Astrocyte (in vitro differentiated cells and primary cell): ENCODE data around the gene IL12RB1. TPM values are rescaled to one million over a fixed set of nuclear protein-coding genes. Genes with fewer than 3 reads are reported as not detected.

ENCODE experiments used
- DNase-seq: peaks from one replicate; pipeline ENCODE4 v3.0.0-alpha.2; 2010; ENCODE audit warnings: low read depth
- FAIRE-seq: peaks from 2 replicates; lab custom pipeline; 2011; peaks lifted over from hg19 to GRCh38; lab: Jason Lieb, UNC
- H2AFZ ChIP-seq: 2 replicates; pipeline ENCODE4 v1.6.0; 2012; ENCODE audit warnings: low read depth, low read length, inconsistent platforms
- H3K27ac ChIP-seq: 2 replicates; pipeline ENCODE4 v1.5.1; 2011; ENCODE audit warnings: low read depth, low read length, inconsistent platforms
- H3K27me3 ChIP-seq: 2 replicates; pipeline ENCODE4 v1.6.0; 2011; ENCODE audit warnings: low read length, inconsistent platforms; ENCODE audit not compliant: insufficient read depth
- H3K36me3 ChIP-seq: 2 replicates; pipeline ENCODE4 v1.5.1; 2011; ENCODE audit warnings: low read length, inconsistent platforms; ENCODE audit not compliant: insufficient read depth
- H3K4me1 ChIP-seq: 2 replicates; pipeline ENCODE4 v1.5.1; 2011; ENCODE audit warnings: low read length, inconsistent platforms; ENCODE audit not compliant: insufficient read depth
- H3K4me2 ChIP-seq: 2 replicates; pipeline ENCODE4 v1.6.0; 2012; ENCODE audit warnings: low read length, inconsistent platforms
- H3K4me3 ChIP-seq: 2 replicates; pipeline ENCODE4 v1.5.1; 2011; ENCODE audit warnings: low read depth, mild to moderate bottlenecking, low read length, inconsistent platforms; ENCODE audit not compliant: insufficient read depth
- H3K79me2 ChIP-seq: 2 replicates; pipeline ENCODE4 v1.6.0; 2012; ENCODE audit warnings: mild to moderate bottlenecking, low read length, inconsistent platforms; ENCODE audit not compliant: insufficient read depth
- H3K9ac ChIP-seq: 2 replicates; pipeline ENCODE4 v1.6.0; 2012; ENCODE audit warnings: mild to moderate bottlenecking, low read length, inconsistent platforms
- H3K9me3 ChIP-seq: 2 replicates; pipeline ENCODE4 v1.5.1; 2012; ENCODE audit warnings: low read depth, mild to moderate bottlenecking, low read length, inconsistent platforms; ENCODE audit not compliant: insufficient read depth
- H4K20me1 ChIP-seq: 2 replicates; pipeline ENCODE4 v1.6.0; 2012; ENCODE audit warnings: low read length, inconsistent platforms; ENCODE audit not compliant: insufficient read depth
- H3K27ac Mint-ChIP-seq: one replicate; pipeline ENCODE4 v1.8.0; 2021; ENCODE audit warnings: mild to moderate bottlenecking, mixed read lengths; ENCODE audit not compliant: unreplicated experiment
- H3K27me3 Mint-ChIP-seq: one replicate; pipeline ENCODE4 v1.8.0; 2021; ENCODE audit warnings: low read depth, mixed read lengths; ENCODE audit not compliant: unreplicated experiment
- H3K36me3 Mint-ChIP-seq: one replicate; pipeline ENCODE4 v1.8.0; 2021; ENCODE audit warnings: low read depth, mixed read lengths; ENCODE audit not compliant: unreplicated experiment
- H3K4me1 Mint-ChIP-seq: one replicate; pipeline ENCODE4 v1.8.0; 2021; ENCODE audit warnings: low read depth, mixed read lengths; ENCODE audit not compliant: unreplicated experiment
- H3K4me3 Mint-ChIP-seq: one replicate; pipeline ENCODE4 v1.8.0; 2021; ENCODE audit warnings: mild to moderate bottlenecking, moderate library complexity, mixed read lengths; ENCODE audit not compliant: unreplicated experiment
- H3K9me3 Mint-ChIP-seq: one replicate; pipeline ENCODE4 v1.8.0; 2021; ENCODE audit warnings: mild to moderate bottlenecking, mixed read lengths; ENCODE audit not compliant: unreplicated experiment
- EZH2 ChIP-seq: IDR thresholded peaks from 2 replicates; pipeline ENCODE4 v1.6.1; 2012; ENCODE audit warnings: mild to moderate bottlenecking, low read length, inconsistent platforms; ENCODE audit not compliant: insufficient read depth
- total RNA-seq: library from RNA; stranded (reverse); gene quantifications from 2 replicates; pipeline ENCODE4 v1.2.1, GENCODE V29; 2021
- TF ChIP-seq, protein P1 (sequence below): IDR thresholded peaks from 2 replicates; pipeline ENCODE4 v1.5.1; 2011; ENCODE audit warnings: low read depth, mild to moderate bottlenecking, inconsistent platforms, low read length, moderate library complexity; ENCODE audit not compliant: insufficient read depth

Gene IL12RB1
- total RNA-seq, 1 donor from 2014 or later: 0.07 TPM

DNA sequence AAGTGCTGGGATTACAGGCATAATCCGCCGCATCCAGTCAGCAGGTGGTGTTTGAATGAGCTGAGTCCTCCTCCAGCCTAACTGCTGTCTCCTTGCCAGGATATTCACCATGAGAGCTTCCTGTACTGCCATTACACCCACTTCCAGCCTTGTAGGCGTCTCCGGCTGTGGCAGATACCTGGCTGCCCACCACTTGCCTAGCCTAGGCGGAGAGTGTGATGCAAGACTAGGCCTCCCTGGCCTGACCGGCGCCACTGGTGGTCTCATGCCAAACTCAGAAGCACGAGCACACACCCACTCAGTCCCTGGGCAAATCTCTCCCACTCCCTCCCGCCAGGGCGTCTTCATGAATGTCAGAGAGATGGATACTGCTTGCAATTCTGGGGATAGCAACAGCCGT, 16.6 kb downstream of the IL12RB1 start:
- no peaks in the 10 kb centered on the region for H3K9me3 Mint-ChIP-seq
- H3K9ac ChIP-seq: no peak overlapping the region
- no peak overlapping the region for H3K27ac Mint-ChIP-seq

DNA sequence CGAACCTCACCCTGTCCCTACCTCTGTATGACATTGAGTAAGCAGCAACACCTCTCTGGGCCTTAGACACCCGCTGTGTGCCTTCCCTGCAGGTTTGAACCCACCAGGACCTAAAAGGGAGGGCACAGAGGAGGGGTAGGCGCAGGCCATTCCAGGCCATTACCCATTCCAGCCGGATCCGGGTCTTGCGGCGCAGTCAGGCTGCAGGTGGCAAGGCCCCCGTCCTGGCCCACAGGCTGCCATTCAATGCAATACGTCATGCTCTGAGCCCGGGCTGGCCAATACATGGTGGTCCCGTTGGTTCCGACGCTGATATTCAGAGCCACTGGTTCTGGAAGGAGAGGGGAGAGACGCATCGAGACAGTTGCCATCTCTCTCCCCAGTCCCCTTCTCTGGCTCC, 17.4 kb downstream of the IL12RB1 start:
- H4K20me1 ChIP-seq: no peaks in the 10 kb centered on the region
- H3K4me3 ChIP-seq: no peak overlapping the region
- Mint-ChIP-seq H3K27ac (no peak overlapping the region), H3K36me3 (no peaks in the 10 kb centered on the region), H3K4me3 (no peak overlapping the region), H3K4me1 (no peaks in the 10 kb centered on the region), H3K27me3 (peaks cover 19% of the 10 kb centered on the region), H3K9me3 (no peaks in the 10 kb centered on the region)
- no peaks in the 10 kb centered on the region for H3K79me2 ChIP-seq
- no peaks in the 10 kb centered on the region for H3K4me1 ChIP-seq
- FAIRE-seq (no peak), DNase-seq (no peak)
- H3K27ac ChIP-seq: no peak overlapping the region
- H3K9ac ChIP-seq: no peak overlapping the region
- peaks cover 2% of the 10 kb centered on the region for H3K27me3 ChIP-seq
- H2AFZ ChIP-seq: no peak overlapping the region
- H3K4me2 ChIP-seq: no peak overlapping the region
- H3K9me3 ChIP-seq: no peaks in the 10 kb centered on the region
- no peaks in the 10 kb centered on the region for H3K36me3 ChIP-seq
- no peak for TF ChIP-seq EZH2
- TF ChIP-seq, protein P1, sequence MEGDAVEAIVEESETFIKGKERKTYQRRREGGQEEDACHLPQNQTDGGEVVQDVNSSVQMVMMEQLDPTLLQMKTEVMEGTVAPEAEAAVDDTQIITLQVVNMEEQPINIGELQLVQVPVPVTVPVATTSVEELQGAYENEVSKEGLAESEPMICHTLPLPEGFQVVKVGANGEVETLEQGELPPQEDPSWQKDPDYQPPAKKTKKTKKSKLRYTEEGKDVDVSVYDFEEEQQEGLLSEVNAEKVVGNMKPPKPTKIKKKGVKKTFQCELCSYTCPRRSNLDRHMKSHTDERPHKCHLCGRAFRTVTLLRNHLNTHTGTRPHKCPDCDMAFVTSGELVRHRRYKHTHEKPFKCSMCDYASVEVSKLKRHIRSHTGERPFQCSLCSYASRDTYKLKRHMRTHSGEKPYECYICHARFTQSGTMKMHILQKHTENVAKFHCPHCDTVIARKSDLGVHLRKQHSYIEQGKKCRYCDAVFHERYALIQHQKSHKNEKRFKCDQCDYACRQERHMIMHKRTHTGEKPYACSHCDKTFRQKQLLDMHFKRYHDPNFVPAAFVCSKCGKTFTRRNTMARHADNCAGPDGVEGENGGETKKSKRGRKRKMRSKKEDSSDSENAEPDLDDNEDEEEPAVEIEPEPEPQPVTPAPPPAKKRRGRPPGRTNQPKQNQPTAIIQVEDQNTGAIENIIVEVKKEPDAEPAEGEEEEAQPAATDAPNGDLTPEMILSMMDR: no peak

More for the DNA sequence above, 16.6 kb downstream of the IL12RB1 start:
- Histone ChIP-seq H2AFZ (no peak overlapping the region), H3K4me2 (no peak overlapping the region), H3K9me3 (no peaks in the 10 kb centered on the region), H3K4me1 (no peaks in the 10 kb centered on the region), H3K36me3 (no peaks in the 10 kb centered on the region), H3K27ac (no peak overlapping the region), H3K79me2 (no peaks in the 10 kb centered on the region), H4K20me1 (no peaks in the 10 kb centered on the region), H3K27me3 (peaks cover 2% of the 10 kb centered on the region), H3K4me3 (no peak overlapping the region)
- H3K27me3 Mint-ChIP-seq: peaks cover 13% of the 10 kb centered on the region
- DNase-seq: no peak
- no peaks in the 10 kb centered on the region for H3K36me3 Mint-ChIP-seq
- H3K4me1 Mint-ChIP-seq: no peaks in the 10 kb centered on the region
- TF ChIP-seq, protein P1: no peak
- TF ChIP-seq EZH2: no peak
- FAIRE-seq: no peak
- H3K4me3 Mint-ChIP-seq: no peak overlapping the region

DNA sequence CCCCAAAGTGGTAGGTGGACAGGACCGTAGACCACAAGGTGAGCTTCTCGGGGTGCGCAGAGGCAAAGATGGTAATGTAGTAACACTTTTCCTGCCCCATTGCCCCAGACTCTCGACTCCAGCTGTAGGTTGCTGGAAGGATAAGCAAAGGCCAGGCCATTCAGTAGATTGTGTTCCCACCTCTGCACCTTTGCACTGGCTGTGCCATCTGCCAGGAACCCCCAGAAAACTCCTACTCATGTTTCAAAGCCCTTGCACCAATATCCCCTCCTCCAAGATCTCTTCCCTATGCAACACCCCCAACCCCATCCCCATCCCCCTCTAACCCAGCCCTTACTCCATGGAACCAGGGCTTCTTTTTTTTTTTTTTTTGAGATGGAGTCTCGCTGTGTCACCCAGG, 18.3 kb downstream of the IL12RB1 start:
- no peaks in the 10 kb centered on the region for H3K4me1 ChIP-seq
- no peak overlapping the region for H3K27ac Mint-ChIP-seq
- H3K36me3 Mint-ChIP-seq: no peaks in the 10 kb centered on the region
- no peaks in the 10 kb centered on the region for H4K20me1 ChIP-seq
- no peaks in the 10 kb centered on the region for H3K4me1 Mint-ChIP-seq
- no peaks in the 10 kb centered on the region for H3K27me3 ChIP-seq
- H3K9me3 Mint-ChIP-seq: no peaks in the 10 kb centered on the region
- H3K79me2 ChIP-seq: no peaks in the 10 kb centered on the region
- peaks cover 13% of the 10 kb centered on the region for H3K27me3 Mint-ChIP-seq
- no peak overlapping the region for H2AFZ ChIP-seq
- H3K27ac ChIP-seq: no peak overlapping the region
- no peaks in the 10 kb centered on the region for H3K36me3 ChIP-seq
- no peak for TF ChIP-seq EZH2
- TF ChIP-seq, protein P1: no peak
- no peak overlapping the region for H3K4me3 Mint-ChIP-seq
- H3K4me2 ChIP-seq: no peak overlapping the region
- H3K9ac ChIP-seq: no peak overlapping the region
- H3K9me3 ChIP-seq: no peaks in the 10 kb centered on the region
- FAIRE-seq: no peak
- H3K4me3 ChIP-seq: no peak overlapping the region
- no peak for DNase-seq
